Measurements from ENCODE around the gene RIPK4. TPM values are rescaled to one million over a fixed set of nuclear protein-coding genes. Genes with fewer than 3 reads are reported as not detected.

RIPK4 gene
- total RNA-seq, 1 experiment from 2014 or later, result 20.1 TPM

- Mint-ChIP-seq H3K27ac (no peak overlapping the region), H3K27me3 (ENCODE audit: low read depth) (peaks cover 28% of the 10 kb centered on the region), H3K36me3 (no peaks in the 10 kb centered on the region), H3K9me3 (peaks cover 8% of the 10 kb centered on the region), H3K4me3 (no peak overlapping the region), H3K4me1 (peaks cover 15% of the 10 kb centered on the region)
- TF ChIP-seq CREM (CRISPR knock-in tag; IDR thresholded peaks at IDR 0.05) (no peak), PRRX2 (CRISPR knock-in tag; IDR thresholded peaks at IDR 0.05) (no peak)
- CTCF ChIA-PET, result no interaction called here
- DNase-seq (ENCODE audit: low spot score) (no peak), ATAC-seq (no peak)
- POLR2A ChIA-PET, result no interaction called here
Measured at GRCh38 chr21:41729701-41730366, 37.0 kb downstream of the RIPK4 start.

- peaks cover 37% of the 10 kb centered on the region for H3K27me3 Mint-ChIP-seq (ENCODE audit: low read depth)
- POLR2A ChIA-PET, result interaction anchor here (0.5 kb wide), 1 partner anchor 39 kb away, joined by 3 read pairs; no protein-coding TSS in a partner anchor
- TF ChIP-seq ZNF232 (CRISPR knock-in tag; IDR thresholded peaks at IDR 0.05) (no peak), MYBL2 (CRISPR knock-in tag; IDR thresholded peaks at IDR 0.05) (no peak), RELA (CRISPR knock-in tag; IDR thresholded peaks at IDR 0.05; ENCODE audit: borderline replicate concordance) (no peak)
- CTCF ChIA-PET, result interaction anchor here (0.6 to 3.2 kb wide), 6 partner anchors 17 to 184 kb away, joined by 3 to 15 read pairs (median 6); no protein-coding TSS in a partner anchor
- no peak overlapping the region for H3K27ac Mint-ChIP-seq
- ATAC-seq, result no peak
- no peaks in the 10 kb centered on the region for H3K36me3 Mint-ChIP-seq
- H3K4me1 Mint-ChIP-seq, result peaks cover 15% of the 10 kb centered on the region
- no peak for DNase-seq (ENCODE audit: low spot score)
- no peak overlapping the region for H3K4me3 Mint-ChIP-seq
- H3K9me3 Mint-ChIP-seq, result no peaks in the 10 kb centered on the region
Measured at GRCh38 chr21:41727784-41728763, 38.8 kb downstream of the RIPK4 start.

GRCh38 chr21:41726970-41727783, 39.7 kb downstream of the RIPK4 start:
- Mint-ChIP-seq H3K4me1 (peaks cover 15% of the 10 kb centered on the region), H3K27me3 (ENCODE audit: low read depth) (peaks cover 38% of the 10 kb centered on the region), H3K9me3 (no peaks in the 10 kb centered on the region), H3K36me3 (no peaks in the 10 kb centered on the region), H3K27ac (no peak overlapping the region), H3K4me3 (no peak overlapping the region)
- ATAC-seq (no peak), DNase-seq (ENCODE audit: low spot score) (no peak)
- ChIA-PET CTCF (interaction anchor here (0.6 to 3.2 kb wide), 5 partner anchors 18 to 183 kb away, joined by 3 to 15 read pairs (median 8); no protein-coding TSS in a partner anchor), POLR2A (interaction anchor here (0.5 kb wide), 1 partner anchor 38 kb away, joined by 3 read pairs; no protein-coding TSS in a partner anchor)
- TF ChIP-seq ATF2 (CRISPR knock-in tag; IDR thresholded peaks at IDR 0.05; ENCODE audit: borderline replicate concordance, low read depth), result no peak
- TF ChIP-seq ELF4 (CRISPR knock-in tag; IDR thresholded peaks at IDR 0.05; ENCODE audit: low read depth), result no peak
- no peak for TF ChIP-seq MXD4 (CRISPR knock-in tag; IDR thresholded peaks at IDR 0.05; ENCODE audit: borderline replicate concordance)

DNA sequence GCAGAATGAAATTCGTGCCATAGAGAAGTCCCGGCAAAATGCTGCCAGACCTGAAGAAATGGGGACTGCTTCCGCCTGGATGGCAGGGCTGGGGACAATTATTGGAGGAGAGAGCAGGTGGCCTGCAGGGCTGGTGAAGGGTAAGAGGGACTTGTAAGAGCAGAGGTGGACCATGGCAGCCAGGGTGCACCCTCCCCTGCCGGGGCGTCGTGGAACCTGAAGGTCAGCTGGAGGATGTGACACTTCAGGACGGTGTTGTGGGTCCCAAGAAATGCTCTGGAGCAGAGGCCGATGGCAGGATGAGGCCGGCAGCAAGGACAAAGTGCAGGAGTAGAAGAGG, 40.3 kb downstream of the RIPK4 start:
- H3K4me3 Mint-ChIP-seq, result peak overlapping the region; percentile 9
- H3K4me1 Mint-ChIP-seq, result peaks cover 21% of the 10 kb centered on the region

More for the DNA sequence above, 40.3 kb downstream of the RIPK4 start:
- H3K27me3 Mint-ChIP-seq (ENCODE audit: low read depth), result peaks cover 40% of the 10 kb centered on the region
- TF ChIP-seq, protein P1, sequence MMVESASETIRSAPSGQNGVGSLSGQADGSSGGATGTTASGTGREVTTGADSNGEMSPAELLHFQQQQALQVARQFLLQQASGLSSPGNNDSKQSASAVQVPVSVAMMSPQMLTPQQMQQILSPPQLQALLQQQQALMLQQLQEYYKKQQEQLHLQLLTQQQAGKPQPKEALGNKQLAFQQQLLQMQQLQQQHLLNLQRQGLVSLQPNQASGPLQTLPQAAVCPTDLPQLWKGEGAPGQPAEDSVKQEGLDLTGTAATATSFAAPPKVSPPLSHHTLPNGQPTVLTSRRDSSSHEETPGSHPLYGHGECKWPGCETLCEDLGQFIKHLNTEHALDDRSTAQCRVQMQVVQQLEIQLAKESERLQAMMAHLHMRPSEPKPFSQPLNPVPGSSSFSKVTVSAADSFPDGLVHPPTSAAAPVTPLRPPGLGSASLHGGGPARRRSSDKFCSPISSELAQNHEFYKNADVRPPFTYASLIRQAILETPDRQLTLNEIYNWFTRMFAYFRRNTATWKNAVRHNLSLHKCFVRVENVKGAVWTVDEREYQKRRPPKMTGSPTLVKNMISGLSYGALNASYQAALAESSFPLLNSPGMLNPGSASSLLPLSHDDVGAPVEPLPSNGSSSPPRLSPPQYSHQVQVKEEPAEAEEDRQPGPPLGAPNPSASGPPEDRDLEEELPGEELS (CRISPR knock-in tag; IDR thresholded peaks at IDR 0.05), result no peak
- TF ChIP-seq ZNF671 (CRISPR knock-in tag; IDR thresholded peaks at IDR 0.05) (no peak), FOXK1 (CRISPR knock-in tag; IDR thresholded peaks at IDR 0.05) (no peak)
- TF ChIP-seq, protein P2, sequence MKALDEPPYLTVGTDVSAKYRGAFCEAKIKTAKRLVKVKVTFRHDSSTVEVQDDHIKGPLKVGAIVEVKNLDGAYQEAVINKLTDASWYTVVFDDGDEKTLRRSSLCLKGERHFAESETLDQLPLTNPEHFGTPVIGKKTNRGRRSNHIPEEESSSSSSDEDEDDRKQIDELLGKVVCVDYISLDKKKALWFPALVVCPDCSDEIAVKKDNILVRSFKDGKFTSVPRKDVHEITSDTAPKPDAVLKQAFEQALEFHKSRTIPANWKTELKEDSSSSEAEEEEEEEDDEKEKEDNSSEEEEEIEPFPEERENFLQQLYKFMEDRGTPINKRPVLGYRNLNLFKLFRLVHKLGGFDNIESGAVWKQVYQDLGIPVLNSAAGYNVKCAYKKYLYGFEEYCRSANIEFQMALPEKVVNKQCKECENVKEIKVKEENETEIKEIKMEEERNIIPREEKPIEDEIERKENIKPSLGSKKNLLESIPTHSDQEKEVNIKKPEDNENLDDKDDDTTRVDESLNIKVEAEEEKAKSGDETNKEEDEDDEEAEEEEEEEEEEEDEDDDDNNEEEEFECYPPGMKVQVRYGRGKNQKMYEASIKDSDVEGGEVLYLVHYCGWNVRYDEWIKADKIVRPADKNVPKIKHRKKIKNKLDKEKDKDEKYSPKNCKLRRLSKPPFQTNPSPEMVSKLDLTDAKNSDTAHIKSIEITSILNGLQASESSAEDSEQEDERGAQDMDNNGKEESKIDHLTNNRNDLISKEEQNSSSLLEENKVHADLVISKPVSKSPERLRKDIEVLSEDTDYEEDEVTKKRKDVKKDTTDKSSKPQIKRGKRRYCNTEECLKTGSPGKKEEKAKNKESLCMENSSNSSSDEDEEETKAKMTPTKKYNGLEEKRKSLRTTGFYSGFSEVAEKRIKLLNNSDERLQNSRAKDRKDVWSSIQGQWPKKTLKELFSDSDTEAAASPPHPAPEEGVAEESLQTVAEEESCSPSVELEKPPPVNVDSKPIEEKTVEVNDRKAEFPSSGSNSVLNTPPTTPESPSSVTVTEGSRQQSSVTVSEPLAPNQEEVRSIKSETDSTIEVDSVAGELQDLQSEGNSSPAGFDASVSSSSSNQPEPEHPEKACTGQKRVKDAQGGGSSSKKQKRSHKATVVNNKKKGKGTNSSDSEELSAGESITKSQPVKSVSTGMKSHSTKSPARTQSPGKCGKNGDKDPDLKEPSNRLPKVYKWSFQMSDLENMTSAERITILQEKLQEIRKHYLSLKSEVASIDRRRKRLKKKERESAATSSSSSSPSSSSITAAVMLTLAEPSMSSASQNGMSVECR (CRISPR knock-in tag; IDR thresholded peaks at IDR 0.05; ENCODE audit: borderline replicate concordance), result no peak
- H3K9me3 Mint-ChIP-seq, result no peaks in the 10 kb centered on the region
- ATAC-seq, result no peak
- H3K27ac Mint-ChIP-seq, result no peak overlapping the region
- ChIA-PET POLR2A (no interaction called here), CTCF (interaction anchor here (1.8 to 3.2 kb wide), 4 partner anchors 19 to 114 kb away, joined by 7 to 27 read pairs (median 9); no protein-coding TSS in a partner anchor)
- no peak for DNase-seq (ENCODE audit: low spot score)
- no peaks in the 10 kb centered on the region for H3K36me3 Mint-ChIP-seq
